ENCODE data around the gene BNC2. TPM values are rescaled to one million over a fixed set of nuclear protein-coding genes. Genes with fewer than 3 reads are reported as not detected.

Gene BNC2
- total and polyA plus RNA-seq, 2 donors (not counting 1 experiment from before 2014, with no cell fraction given): 34.7 to 39.1 TPM

- no peak for DNase-seq (ENCODE audit: low read depth in 2 of 2)
- no peaks in the 10 kb centered on the region for H3K27me3 ChIP-seq (ENCODE audit: control insufficient read depth, insufficient read depth, low read length)
- no peak overlapping the region for H2AFZ ChIP-seq (ENCODE audit: low read length)
- no peaks in the 10 kb centered on the region for H4K20me1 ChIP-seq (ENCODE audit: control insufficient read depth, extremely low read depth, insufficient read depth, low read length)
- no peaks in the 10 kb centered on the region for H3K36me3 ChIP-seq (ENCODE audit: control insufficient read depth, insufficient read depth, low read length)
- peaks cover 3% of the 10 kb centered on the region for H3K4me1 ChIP-seq (ENCODE audit: control insufficient read depth, extremely low read depth, insufficient read depth, low read length)
- no peak for TF ChIP-seq CTCF (conservative IDR thresholded peaks at IDR 0.05 in 1 of 2, IDR thresholded peaks at IDR 0.05 in 1 of 2; ENCODE audit: low read depth in 1 of 2, low read length in 2 of 2)
- TF ChIP-seq EZH2 (IDR thresholded peaks at IDR 0.05; ENCODE audit: low read length, missing control alignments): no peak
- H3K79me2 ChIP-seq (ENCODE audit: control insufficient read depth, insufficient read depth, low read length): no peaks in the 10 kb centered on the region
- no peak overlapping the region for H3K9ac ChIP-seq (ENCODE audit: insufficient read depth, low read length)
- no peak overlapping the region for H3K27ac ChIP-seq (ENCODE audit: insufficient read depth, low read length)
- H3K4me3 ChIP-seq (replicated peaks in 1 of 4; ENCODE audit: control extremely low read depth in 1 of 4, insufficient read depth in 1 of 4, low read depth in 3 of 4, low read length in 4 of 4): no peak overlapping the region
- no peaks in the 10 kb centered on the region for H3K9me3 ChIP-seq (ENCODE audit: control insufficient read depth, insufficient read depth, low read depth, low read length)
- no peak overlapping the region for H3K4me2 ChIP-seq (ENCODE audit: extremely low read depth, insufficient read depth, low read length)
Observed at GRCh38 chr9:16386827-16387077, 483.7 kb downstream of the BNC2 start.

GRCh38 chr9:16386007-16386826 lies 484.3 kb downstream of the BNC2 start:
- Histone ChIP-seq H3K79me2 (ENCODE audit: control insufficient read depth, insufficient read depth, low read length) (no peaks in the 10 kb centered on the region), H2AFZ (ENCODE audit: low read length) (no peak overlapping the region), H3K4me1 (ENCODE audit: control insufficient read depth, extremely low read depth, insufficient read depth, low read length) (peaks cover 3% of the 10 kb centered on the region), H3K9ac (ENCODE audit: insufficient read depth, low read length) (no peak overlapping the region), H3K27ac (ENCODE audit: insufficient read depth, low read length) (no peak overlapping the region), H3K9me3 (ENCODE audit: control insufficient read depth, insufficient read depth, low read depth, low read length) (no peaks in the 10 kb centered on the region), H3K4me3 (replicated peaks in 1 of 4; ENCODE audit: control extremely low read depth in 1 of 4, insufficient read depth in 1 of 4, low read depth in 3 of 4, low read length in 4 of 4) (no peak overlapping the region), H3K36me3 (ENCODE audit: control insufficient read depth, insufficient read depth, low read length) (no peaks in the 10 kb centered on the region), H3K4me2 (ENCODE audit: extremely low read depth, insufficient read depth, low read length) (peak overlapping the region; percentile 15), H3K27me3 (ENCODE audit: control insufficient read depth, insufficient read depth, low read length) (no peaks in the 10 kb centered on the region), H4K20me1 (ENCODE audit: control insufficient read depth, extremely low read depth, insufficient read depth, low read length) (no peaks in the 10 kb centered on the region)
- peak; percentile 40 to 78 for DNase-seq (ENCODE audit: low read depth in 2 of 2)
- TF ChIP-seq EZH2 (IDR thresholded peaks at IDR 0.05; ENCODE audit: low read length, missing control alignments) (no peak), CTCF (conservative IDR thresholded peaks at IDR 0.05 in 1 of 2, IDR thresholded peaks at IDR 0.05 in 1 of 2; ENCODE audit: low read depth in 1 of 2, low read length in 2 of 2) (no peak)

GRCh38 chr9:16385590-16385989 lies 484.9 kb downstream of the BNC2 start:
- Histone ChIP-seq H3K36me3 (ENCODE audit: control insufficient read depth, insufficient read depth, low read length) (no peaks in the 10 kb centered on the region), H2AFZ (ENCODE audit: low read length) (no peak overlapping the region), H3K79me2 (ENCODE audit: control insufficient read depth, insufficient read depth, low read length) (no peaks in the 10 kb centered on the region), H4K20me1 (ENCODE audit: control insufficient read depth, extremely low read depth, insufficient read depth, low read length) (no peaks in the 10 kb centered on the region), H3K9ac (ENCODE audit: insufficient read depth, low read length) (no peak overlapping the region), H3K4me3 (replicated peaks in 1 of 4; ENCODE audit: control extremely low read depth in 1 of 4, insufficient read depth in 1 of 4, low read depth in 3 of 4, low read length in 4 of 4) (no peak overlapping the region), H3K9me3 (ENCODE audit: control insufficient read depth, insufficient read depth, low read depth, low read length) (no peaks in the 10 kb centered on the region), H3K4me2 (ENCODE audit: extremely low read depth, insufficient read depth, low read length) (peak overlapping the region; percentile 15), H3K27ac (ENCODE audit: insufficient read depth, low read length) (no peak overlapping the region), H3K27me3 (ENCODE audit: control insufficient read depth, insufficient read depth, low read length) (no peaks in the 10 kb centered on the region), H3K4me1 (ENCODE audit: control insufficient read depth, extremely low read depth, insufficient read depth, low read length) (peaks cover 3% of the 10 kb centered on the region)
- peak; percentile 78 to 80 for DNase-seq (ENCODE audit: low read depth in 2 of 2)
- no peak for TF ChIP-seq EZH2 (IDR thresholded peaks at IDR 0.05; ENCODE audit: low read length, missing control alignments)
- TF ChIP-seq CTCF (conservative IDR thresholded peaks at IDR 0.05 in 1 of 2, IDR thresholded peaks at IDR 0.05 in 1 of 2; ENCODE audit: low read depth in 1 of 2, low read length in 2 of 2): no peak

Data from fibroblast of lung (primary cell).